IPS-11a (cell line): Measurements from ENCODE around the gene GSTCD.
"Not testable (repeated sequence)": the region's sequence is repeated elsewhere in the genome, so short reads cannot be mapped to it uniquely, and the experiment has no call there.

Source experiments
- H3K4me3 ChIP-seq: one replicate; pipeline ENCODE4 v1.5.1; 2013; ENCODE audit warnings: low read depth, low read length, control low read depth

Gene GSTCD

DNA sequence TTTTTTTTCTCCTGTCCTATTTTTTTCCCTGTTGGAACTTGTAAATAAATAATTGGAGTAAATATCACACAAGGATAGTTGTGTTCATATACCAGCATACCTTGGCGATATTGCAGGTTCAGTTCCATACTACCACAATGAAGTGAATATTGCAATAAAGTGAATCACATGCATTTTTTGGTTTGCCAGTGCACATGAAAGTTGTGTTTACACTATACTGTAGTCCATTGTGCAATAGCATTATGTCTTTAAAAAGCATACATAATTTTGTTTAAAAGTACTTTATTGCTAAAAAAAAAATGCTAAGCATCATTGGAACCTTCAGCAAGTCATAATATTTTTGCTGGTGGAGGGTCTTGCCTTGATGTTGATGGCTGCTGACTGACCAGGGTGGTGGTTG lies 88.6 kb downstream of the GSTCD start:
- no peak overlapping the region for H3K4me3 ChIP-seq

- no peak overlapping the region for H3K4me3 ChIP-seq
These were observed 97.0 kb downstream of the GSTCD start for GRCh38 chr4:105805501-105806120.

- H3K4me3 ChIP-seq, result no peak overlapping the region
These were observed 98.9 kb downstream of the GSTCD start for GRCh38 chr4:105807496-105807895.

GRCh38 chr4:105808030-105808749 lies 99.6 kb downstream of the GSTCD start:
- no peak overlapping the region for H3K4me3 ChIP-seq

- H3K4me3 ChIP-seq, result no peak overlapping the region
These were observed 100.1 kb downstream of the GSTCD start for GRCh38 chr4:105808750-105809041.

DNA sequence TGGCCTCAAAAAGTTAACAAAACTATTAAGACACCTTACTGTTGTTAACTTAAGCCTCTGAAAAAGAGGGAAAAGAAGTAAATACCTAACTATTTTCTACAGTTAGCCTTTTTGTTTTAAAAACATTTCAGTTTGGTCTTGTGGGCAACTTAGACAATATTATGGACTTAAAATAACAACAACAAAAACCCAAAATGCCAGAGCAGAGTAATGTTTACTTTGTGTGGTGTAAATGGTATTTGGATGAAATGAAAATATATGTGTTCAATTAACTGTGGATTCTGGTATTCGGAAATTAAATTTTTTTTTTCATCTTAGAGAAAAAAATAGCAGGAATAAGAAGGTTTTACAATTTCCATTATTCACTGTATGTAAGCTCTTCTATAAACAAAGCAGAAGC lies 107.1 kb downstream of the GSTCD start:
- H3K4me3 ChIP-seq, result no peak overlapping the region

- H3K4me3 ChIP-seq, result no peak overlapping the region
These were observed 113.5 kb downstream of the GSTCD start for GRCh38 chr4:105822061-105822460.

- H3K4me3 ChIP-seq, result no peak overlapping the region
These were observed 119.5 kb downstream of the GSTCD start for GRCh38 chr4:105828074-105828473.

DNA sequence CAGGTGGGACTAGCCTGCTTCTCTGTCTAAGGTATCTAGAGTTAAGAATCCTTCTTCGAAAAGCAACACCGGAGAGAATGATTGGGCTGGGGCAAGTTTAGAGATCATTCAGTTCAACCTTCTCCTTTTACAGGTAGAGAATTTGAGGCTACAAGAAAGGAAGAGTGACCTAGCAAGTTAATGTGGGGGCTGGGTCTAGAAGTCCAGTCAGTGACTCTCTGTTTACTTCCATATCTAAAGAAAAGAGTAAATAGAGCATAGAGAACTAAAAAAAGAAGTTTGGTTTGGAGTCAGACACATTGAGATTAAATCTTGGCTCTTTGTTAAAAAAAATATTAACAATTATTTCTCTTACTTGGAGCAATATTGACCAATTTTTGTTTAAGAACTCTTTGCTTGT lies 122.6 kb downstream of the GSTCD start:
- H3K4me3 ChIP-seq, result no peak overlapping the region

GRCh38 chr4:105835177-105835576 lies 126.6 kb downstream of the GSTCD start:
- no peak overlapping the region for H3K4me3 ChIP-seq

- H3K4me3 ChIP-seq, result no peak overlapping the region
These were observed 128.0 kb downstream of the GSTCD start for GRCh38 chr4:105836537-105836936.

DNA sequence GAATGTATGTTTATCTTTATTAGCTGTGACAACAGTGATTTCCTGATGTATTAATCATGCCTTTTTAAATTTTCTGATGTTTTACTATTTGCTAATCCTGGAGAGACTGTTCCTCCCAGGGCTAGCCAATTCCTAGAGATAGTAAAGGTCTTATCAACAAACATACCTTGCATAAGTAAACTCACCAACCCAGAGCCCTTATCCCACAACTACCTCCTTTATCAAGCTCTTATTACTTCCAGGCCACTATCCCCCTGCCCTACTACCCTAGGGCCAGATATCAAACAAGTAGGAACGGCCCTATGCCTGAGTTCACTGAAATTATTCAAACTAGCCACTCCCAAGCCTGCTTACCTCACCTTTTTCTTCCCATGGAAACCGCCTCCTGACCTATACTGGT lies 128.5 kb downstream of the GSTCD start:
- no peak overlapping the region for H3K4me3 ChIP-seq

DNA sequence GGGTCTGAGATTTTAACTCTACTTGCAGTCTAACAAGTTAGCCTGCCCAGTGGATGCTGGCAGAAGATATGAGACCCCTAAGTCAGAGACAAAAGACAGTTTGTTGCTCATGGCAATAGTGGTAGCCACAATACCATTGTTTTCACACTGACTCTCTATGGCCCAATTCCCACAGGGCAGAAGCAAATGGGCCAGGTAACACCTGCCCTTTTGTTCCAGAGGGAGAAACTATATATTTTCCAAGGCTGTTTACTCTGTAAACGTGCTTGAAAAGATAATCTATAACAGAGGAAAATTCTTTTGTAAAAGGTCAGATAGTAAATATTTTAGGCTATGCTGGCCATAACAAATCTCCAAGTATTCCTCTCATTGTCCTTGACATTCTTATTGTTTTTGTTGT lies 129.5 kb downstream of the GSTCD start:
- no peak overlapping the region for H3K4me3 ChIP-seq

GRCh38 chr4:105840426-105841174 lies 132.0 kb downstream of the GSTCD start:
- no peak overlapping the region for H3K4me3 ChIP-seq

- H3K4me3 ChIP-seq, result no peak overlapping the region
These were observed 135.4 kb downstream of the GSTCD start for GRCh38 chr4:105843941-105844340.

DNA sequence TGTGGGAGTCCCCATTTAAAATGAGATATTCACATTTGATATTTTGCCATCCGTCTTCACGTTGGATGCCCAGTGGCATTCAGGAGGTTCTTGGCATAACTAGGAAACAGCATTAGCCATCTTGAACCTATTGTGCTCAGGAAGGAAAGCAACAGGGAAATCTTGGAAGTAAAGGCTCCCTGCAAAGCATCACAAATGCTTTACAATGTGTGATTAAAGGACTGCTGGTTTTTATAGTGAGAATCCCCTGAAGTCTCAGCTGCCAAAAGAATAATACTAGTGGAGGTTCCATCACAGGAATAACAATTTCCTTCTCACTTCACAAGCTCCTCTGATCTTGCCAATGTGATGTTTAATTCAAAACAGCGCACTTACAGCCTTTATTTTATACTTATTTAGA lies 137.0 kb downstream of the GSTCD start:
- no peak overlapping the region for H3K4me3 ChIP-seq

DNA sequence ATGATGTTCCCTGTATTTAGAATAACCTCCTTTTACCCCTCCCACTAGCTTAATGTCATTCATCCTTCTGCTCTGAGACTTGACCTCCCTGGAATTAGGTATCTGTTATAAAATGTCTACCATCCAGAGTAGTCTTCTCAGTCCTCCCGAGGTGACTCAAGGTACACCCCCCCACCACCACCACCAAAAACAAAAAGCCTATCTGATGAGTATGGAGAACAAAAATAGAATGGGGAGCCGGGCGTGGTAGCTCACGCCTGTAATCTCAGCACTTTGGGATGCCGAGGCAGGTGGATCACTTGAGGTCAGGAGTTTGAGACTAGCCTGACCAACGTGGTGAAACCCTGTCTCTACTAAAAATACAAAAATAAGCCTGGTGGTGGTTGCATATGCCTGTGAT lies 139.8 kb downstream of the GSTCD start:
- not testable (repeated sequence) for H3K4me3 ChIP-seq

- no peak overlapping the region for H3K4me3 ChIP-seq
These were observed 142.6 kb downstream of the GSTCD start for GRCh38 chr4:105851196-105851595.

DNA sequence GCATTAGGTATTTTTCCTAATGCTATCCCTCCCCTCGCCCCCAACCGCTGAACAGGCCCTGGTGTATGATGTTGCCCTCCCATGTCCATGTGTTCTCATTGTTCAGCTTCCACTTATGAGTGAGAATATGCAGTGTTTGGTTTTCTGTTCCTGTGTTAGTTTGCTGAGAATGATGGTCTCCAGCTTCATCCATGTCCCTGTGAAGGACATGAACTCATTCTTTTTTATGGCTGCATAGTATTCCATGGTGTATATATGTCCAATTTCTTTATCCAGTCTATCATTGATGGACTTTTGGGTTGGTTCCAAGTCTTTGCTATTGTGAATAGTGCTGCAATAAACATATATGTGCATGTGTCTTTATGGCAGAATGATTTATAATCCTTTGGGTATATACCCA lies 143.6 kb downstream of the GSTCD start:
- not testable (repeated sequence) for H3K4me3 ChIP-seq

DNA sequence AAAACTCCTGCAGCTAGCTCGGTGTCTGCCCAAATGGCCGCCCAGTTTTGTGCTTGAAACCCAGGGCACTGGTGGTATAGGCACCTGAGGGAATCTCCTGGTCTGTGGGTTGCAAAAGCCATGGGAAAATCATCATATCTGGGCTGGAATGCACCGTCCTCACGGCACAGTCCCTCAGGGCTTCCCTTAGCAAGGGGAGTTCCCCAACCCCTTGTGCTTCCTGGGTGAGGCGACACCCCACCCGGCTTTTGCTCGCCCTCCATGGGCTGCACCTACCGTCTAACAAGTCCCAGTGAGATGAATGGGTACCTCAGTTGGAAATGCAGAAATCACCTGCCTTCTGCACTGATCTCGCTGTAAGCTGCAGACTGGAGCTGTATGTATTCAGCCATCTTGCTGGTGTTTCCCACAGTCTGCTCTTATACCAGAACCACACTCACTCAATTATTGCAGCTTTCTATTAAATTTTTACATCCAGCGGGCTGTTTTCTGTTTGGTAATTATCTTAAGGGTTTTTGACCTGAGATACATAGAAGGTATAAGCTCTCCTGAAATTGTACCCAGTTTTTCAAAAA lies 150.0 kb downstream of the GSTCD start:
- H3K4me3 ChIP-seq, result no peak overlapping the region

DNA sequence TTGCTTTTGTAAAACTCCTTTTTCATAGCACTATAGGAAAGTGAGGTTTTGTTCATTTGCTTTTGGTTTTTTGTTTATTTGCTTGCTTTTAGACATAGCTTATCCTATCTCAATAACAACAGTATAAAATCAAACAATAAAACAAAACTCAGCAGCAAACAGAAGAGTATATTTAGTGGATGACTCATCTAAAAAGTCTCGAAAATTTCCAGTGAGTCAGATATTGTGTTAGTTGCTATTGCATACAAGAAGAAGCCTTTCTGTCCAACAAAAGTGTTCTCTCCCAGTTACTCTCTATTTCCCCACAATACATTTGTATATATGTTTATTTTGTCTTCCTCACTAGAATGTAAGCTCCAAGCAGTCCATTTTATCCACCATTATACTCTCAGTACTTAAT lies 150.6 kb downstream of the GSTCD start:
- H3K4me3 ChIP-seq, result no peak overlapping the region

DNA sequence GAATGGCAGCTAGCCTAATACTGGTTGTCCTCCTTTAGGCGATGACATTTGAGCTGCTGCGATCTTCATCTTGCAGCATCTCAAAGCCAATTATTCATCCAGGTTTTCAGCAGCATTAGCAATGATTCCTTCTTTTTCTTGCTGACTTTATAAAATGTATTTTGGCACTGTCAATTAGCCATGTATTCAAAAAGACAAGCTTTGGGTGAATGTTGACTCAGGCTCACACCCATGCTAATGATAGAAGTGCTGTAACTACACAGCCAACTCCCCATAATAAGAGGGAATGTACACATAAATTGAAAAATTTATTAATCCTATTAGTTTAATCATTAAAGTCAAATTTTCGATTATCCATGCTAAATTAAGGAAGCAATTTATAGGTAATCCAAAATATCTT lies 162.4 kb downstream of the GSTCD start:
- no peak overlapping the region for H3K4me3 ChIP-seq
